GM18951 (cell line): ENCODE measurements around the gene PLA2G4E.

Experiments used
- POLR2A ChIP-seq: IDR thresholded peaks from 4 replicates; pipeline ENCODE4 v1.6.1; 2011; ENCODE audit warnings: mild to moderate bottlenecking; ENCODE audit not compliant: insufficient read length, insufficient read depth; ENCODE audit errors: extremely low read depth
- in situ Hi-C: fragments of 300-500 bp; cut with MboI; formaldehyde crosslinking; loops from one replicate; pipeline ENCODE4 v1.12.0; 2022; ENCODE audit warnings: low sequenced_read_pairs, mixed read lengths, inconsistent platforms; ENCODE audit not compliant: unreplicated experiment

The PLA2G4E gene

GRCh38 chr15:42020713-42021273 is at the start of gene PLA2G4E:
TSS of gene PLA2G4E (minus strand) at chr15:42021042. CDS start at chr15:42021030, 12 bp downstream.
- in situ Hi-C loops = no loop called here
- TF ChIP-seq POLR2A = no peak

GRCh38 chr15:42070279-42070975 is 49.6 kb upstream of the PLA2G4E start:
- in situ Hi-C loops = no loop called here
- no peak for TF ChIP-seq POLR2A

GRCh38 chr15:42069496-42070278 is 48.8 kb upstream of the PLA2G4E start:
- no peak for TF ChIP-seq POLR2A
- in situ Hi-C loops = no loop called here

GRCh38 chr15:42069025-42069424 is 48.2 kb upstream of the PLA2G4E start:
- TF ChIP-seq POLR2A = no peak
- in situ Hi-C loops = no loop called here

- in situ Hi-C loops = no loop called here
- TF ChIP-seq POLR2A = no peak
Measured at GRCh38 chr15:42068601-42069000, 47.8 kb upstream of the PLA2G4E start.

- in situ Hi-C loops = no loop called here
- TF ChIP-seq POLR2A = no peak
Measured at GRCh38 chr15:42066764-42067415, 46.0 kb upstream of the PLA2G4E start.

- in situ Hi-C loops = no loop called here
- no peak for TF ChIP-seq POLR2A
Measured at GRCh38 chr15:42065468-42065867, 44.6 kb upstream of the PLA2G4E start.

- in situ Hi-C loops = no loop called here
- TF ChIP-seq POLR2A = no peak
Measured at GRCh38 chr15:42065033-42065432, 44.2 kb upstream of the PLA2G4E start.

- no peak for TF ChIP-seq POLR2A
- in situ Hi-C loops = loop anchor here (5.0 kb wide), 1 partner anchor 77 kb away; no protein-coding TSS in a partner anchor
Measured at GRCh38 chr15:42064271-42064670, 43.4 kb upstream of the PLA2G4E start.

- in situ Hi-C loops = loop anchor here (5.0 kb wide), 1 partner anchor 76 kb away; no protein-coding TSS in a partner anchor
Measured at GRCh38 chr15:42063122-42063848, 42.4 kb upstream of the PLA2G4E start.

GRCh38 chr15:42062284-42062806 is 41.5 kb upstream of the PLA2G4E start:
- no peak for TF ChIP-seq POLR2A
- in situ Hi-C loops = loop anchor here (5.0 kb wide), 1 partner anchor 75 kb away; no protein-coding TSS in a partner anchor

More at GRCh38 chr15:42063122-42063848, 42.4 kb upstream of the PLA2G4E start:
- TF ChIP-seq POLR2A = no peak

- no peak for TF ChIP-seq POLR2A
- in situ Hi-C loops = loop anchor here (5.0 kb wide), 1 partner anchor 73 kb away; no protein-coding TSS in a partner anchor
Measured at GRCh38 chr15:42060797-42061196, 40.0 kb upstream of the PLA2G4E start.
